Transverse colon (tissue), 4 donors: ENCODE measurements around the gene TBC1D21. TPM values are rescaled to one million over a fixed set of nuclear protein-coding genes. Genes with fewer than 3 reads are reported as not detected.
A peak's percentile ranks its signal among the peaks of the same experiment; 100 is the strongest.

ENCODE experiments used
- DNase-seq: peaks from one replicate; pipeline ENCODE4 v3.0.0-alpha.2; 2019
- H3K27ac ChIP-seq, 4 donors: fragments of 200-600 bp; sonication (generic); 2 replicates each; pipeline ENCODE4 v1.5.1; 2016 to 2018; ENCODE audit warnings: inconsistent platforms in 4 of 4
- H3K27me3 ChIP-seq: fragments of 200-600 bp; sonication (generic); 2 replicates; pipeline ENCODE4 v1.5.1; 2017; ENCODE audit warnings: inconsistent platforms
- H3K36me3 ChIP-seq, 4 donors: fragments of 200-600 bp; sonication (generic); 2 replicates each; pipeline ENCODE4 v1.5.1; 2017 to 2019; ENCODE audit warnings: inconsistent platforms in 4 of 4
- H3K4me1 ChIP-seq, 4 donors: fragments of 200-600 bp; sonication (generic); 2 replicates each; pipeline ENCODE4 v1.5.1; 2017 to 2020; ENCODE audit warnings: inconsistent platforms in 4 of 4
- H3K4me3 ChIP-seq, 4 donors: fragments of 200-600 bp; sonication (generic); 1 replicate in 1 of 4; 2 replicates in 3 of 4; pipeline versions ENCODE4 v1.5.1 to v1.6.1; 2017 to 2019; ENCODE audit warnings: inconsistent platforms in 4 of 4
- H3K9me3 ChIP-seq, 2 donors: fragments of 200-600 bp; sonication (generic); 2 replicates each; pipeline ENCODE4 v1.5.1; 2017 to 2019; ENCODE audit warnings: inconsistent platforms in 2 of 2
- CTCF ChIP-seq, 5 experiments: fragments of 200-600 bp in 3 of 5; fragments of 450-650 bp in 2 of 5; sonication (generic) in 3 of 5; IDR thresholded peaks; 1 replicate in 2 of 5; 2 replicates in 3 of 5; pipeline ENCODE4 v1.5.1; 2016 to 2017; ENCODE audit warnings: antibody characterized with exemption in 5 of 5, inconsistent platforms in 3 of 5, mild to moderate bottlenecking in 2 of 5, moderate library complexity in 1 of 5
- EP300 ChIP-seq: sonication (generic); formaldehyde crosslinking; IDR thresholded peaks from one replicate; pipeline ENCODE4 v1.6.1; 2017; ENCODE audit warnings: antibody characterized with exemption, low read depth
- POLR2A ChIP-seq: fragments of 450-650 bp; IDR thresholded peaks from one replicate; pipeline ENCODE4 v1.6.1; 2016; ENCODE audit warnings: antibody characterized with exemption, mild to moderate bottlenecking, moderate library complexity
- POLR2AphosphoS5 ChIP-seq, 3 donors: sonication (generic); formaldehyde crosslinking; IDR thresholded peaks; one replicate each; pipeline ENCODE4 v1.6.1; 2016; ENCODE audit warnings: antibody characterized with exemption in 3 of 3
- WGBS, 2 donors: methylation state at CpG; one replicate each; pipeline ENCODE4 v1.1.5; 2018; ENCODE audit warnings: low coverage in 1 of 2; 5-methylcytosine and 5-hydroxymethylcytosine counted together
- in situ Hi-C, 4 donors: fragments of 200-750 bp; cut with MboI; loops; one replicate each; pipeline versions ENCODE4 v1.15.0 to v1.15.1; 2017; ENCODE audit warnings: low sequenced_read_pairs in 3 of 4, low pct_ligation_motif_present in 1 of 4, low pct_unique_long_range_greater_than_20kb in 1 of 4
- intact Hi-C: fragments of 100-400 bp; cut with DNase I; formaldehyde crosslinking; loops from one replicate; pipeline ENCODE4 v1.15.1; 2023; ENCODE audit warnings: low total_unique reads
- total RNA-seq, 4 donors: library from RNA; depleted of rRNA; stranded (reverse); fragments of >200 nt; gene quantifications; one replicate each; pipeline ENCODE4 v1.1.0, GENCODE V29; 2016

The TBC1D21 gene
- total RNA-seq, 4 donors from 2014 or later: not detected

GRCh38 chr15:73926219-73927002 lies 53.0 kb downstream of the TBC1D21 start, which contains the start of gene LOXL1:
Gene LOXL1 (plus strand): TSS chr15:73926462. CDS start chr15:73926784, 322 bp downstream.
- H3K9me3 ChIP-seq: no peaks in the 10 kb centered on the region
- peaks cover 19 to 84% (median 53%) of the 10 kb centered on the region in 4 donors for H3K4me1 ChIP-seq
- peak within 1 kb of the TSS; percentile 4 to 62 (median 50) for H3K4me3 ChIP-seq
- intact Hi-C loops: no loop called here
- peak; percentile 63 for DNase-seq
- H3K27me3 ChIP-seq: peaks cover 10% of the 10 kb centered on the region
- no peaks in the 10 kb centered on the region for H3K36me3 ChIP-seq
- peak; percentile 40 for TF ChIP-seq POLR2A
- peak; percentile 47 to 81 (median 57) for TF ChIP-seq POLR2AphosphoS5 (IDR thresholded peaks at IDR 0.05)
- TF ChIP-seq EP300: no peak
- WGBS, 2 donors: 6% methylated on average over 11 of the region's 47 CpGs; no CpG with 5 or more reads in 1 of the 2 donors
- in situ Hi-C loops: loop anchor here in 1 of 4 donors (25.0 kb wide), 1 partner anchor 386 kb away; no protein-coding TSS in a partner anchor
- H3K27ac ChIP-seq: peak within 1 kb of the TSS; percentile 77 to 92 (median 81)

- peak overlapping the region; percentile 77 to 92 (median 81) for H3K27ac ChIP-seq
- intact Hi-C loops: no loop called here
- peak; percentile 17 for TF ChIP-seq POLR2A
- no peak for TF ChIP-seq POLR2AphosphoS5 (IDR thresholded peaks at IDR 0.05)
- no CpG with 5 or more reads among the region's 65 CpGs for WGBS, 2 donors
- peak overlapping the region; percentile 4 to 62 (median 50) for H3K4me3 ChIP-seq
- H3K9me3 ChIP-seq: no peaks in the 10 kb centered on the region
- in situ Hi-C loops: loop anchor here in 1 of 4 donors (25.0 kb wide), 1 partner anchor 385 kb away; no protein-coding TSS in a partner anchor
- H3K4me1 ChIP-seq: peaks cover 19 to 78% (median 53%) of the 10 kb centered on the region in 4 donors
- DNase-seq: peak; percentile 63
- peaks cover 10% of the 10 kb centered on the region for H3K27me3 ChIP-seq
- H3K36me3 ChIP-seq: no peaks in the 10 kb centered on the region
Measured at GRCh38 chr15:73927003-73927475, 53.7 kb downstream of the TBC1D21 start.

- H3K4me1 ChIP-seq: peaks cover 19 to 71% (median 50%) of the 10 kb centered on the region in 4 donors
- 0% methylated on average over 3 of the region's 78 CpGs; no CpG with 5 or more reads in 1 of the 2 donors for WGBS, 2 donors
- intact Hi-C loops (no loop called here), in situ Hi-C loops (loop anchor here in 1 of 4 donors (25.0 kb wide), 1 partner anchor 385 kb away; no protein-coding TSS in a partner anchor)
- peak overlapping the region; percentile 77 to 92 (median 81) for H3K27ac ChIP-seq
- TF ChIP-seq POLR2AphosphoS5 (IDR thresholded peaks at IDR 0.05) (peak in 1 of 3 donors; percentile 28), EP300 (no peak), POLR2A (no peak), CTCF (IDR thresholded peaks at IDR 0.05) (peak; percentile 7 to 50 (median 42))
- H3K4me3 ChIP-seq: peak overlapping the region; percentile 4 to 62 (median 50)
- H3K36me3 ChIP-seq: no peaks in the 10 kb centered on the region
- DNase-seq: peak; percentile 70
- H3K27me3 ChIP-seq: peaks cover 10% of the 10 kb centered on the region
- no peaks in the 10 kb centered on the region for H3K9me3 ChIP-seq
Measured at GRCh38 chr15:73927476-73928240, 54.3 kb downstream of the TBC1D21 start.

- H3K27me3 ChIP-seq: peaks cover 10% of the 10 kb centered on the region
- 65% methylated on average over 3 of the region's 3 CpGs; no CpG with 5 or more reads in 1 of the 2 donors for WGBS, 2 donors
- H3K4me1 ChIP-seq: peaks cover 19 to 66% (median 45%) of the 10 kb centered on the region in 4 donors
- DNase-seq: no peak
- in situ Hi-C loops: loop anchor here in 1 of 4 donors (25.0 kb wide), 1 partner anchor 384 kb away; no protein-coding TSS in a partner anchor
- H3K27ac ChIP-seq: no peak overlapping the region
- H3K4me3 ChIP-seq: peak overlapping the region in 3 of 4 donors; percentile 41 to 62 (median 59)
- no peak for TF ChIP-seq CTCF (IDR thresholded peaks at IDR 0.05)
- no peak for TF ChIP-seq POLR2A
- TF ChIP-seq POLR2AphosphoS5 (IDR thresholded peaks at IDR 0.05): no peak
- TF ChIP-seq EP300: no peak
- H3K9me3 ChIP-seq: no peaks in the 10 kb centered on the region
- H3K36me3 ChIP-seq: no peaks in the 10 kb centered on the region
- intact Hi-C loops: no loop called here
Measured at GRCh38 chr15:73928241-73928579, 54.8 kb downstream of the TBC1D21 start.
